GM19324 (cell line): ENCODE data around the gene ZNF670.
"Not testable (repeated sequence)": the region's sequence is repeated elsewhere in the genome, so short reads cannot be mapped to it uniquely, and the experiment has no call there.

ENCODE experiments used
- ATAC-seq: cut with Tn5 transposase; IDR thresholded peaks from one replicate; pipeline ENCODE4 v1.9.1; 2021; ENCODE audit warnings: mild to moderate bottlenecking, moderate library complexity; ENCODE audit not compliant: unreplicated experiment, low FRiP score

Gene ZNF670

DNA sequence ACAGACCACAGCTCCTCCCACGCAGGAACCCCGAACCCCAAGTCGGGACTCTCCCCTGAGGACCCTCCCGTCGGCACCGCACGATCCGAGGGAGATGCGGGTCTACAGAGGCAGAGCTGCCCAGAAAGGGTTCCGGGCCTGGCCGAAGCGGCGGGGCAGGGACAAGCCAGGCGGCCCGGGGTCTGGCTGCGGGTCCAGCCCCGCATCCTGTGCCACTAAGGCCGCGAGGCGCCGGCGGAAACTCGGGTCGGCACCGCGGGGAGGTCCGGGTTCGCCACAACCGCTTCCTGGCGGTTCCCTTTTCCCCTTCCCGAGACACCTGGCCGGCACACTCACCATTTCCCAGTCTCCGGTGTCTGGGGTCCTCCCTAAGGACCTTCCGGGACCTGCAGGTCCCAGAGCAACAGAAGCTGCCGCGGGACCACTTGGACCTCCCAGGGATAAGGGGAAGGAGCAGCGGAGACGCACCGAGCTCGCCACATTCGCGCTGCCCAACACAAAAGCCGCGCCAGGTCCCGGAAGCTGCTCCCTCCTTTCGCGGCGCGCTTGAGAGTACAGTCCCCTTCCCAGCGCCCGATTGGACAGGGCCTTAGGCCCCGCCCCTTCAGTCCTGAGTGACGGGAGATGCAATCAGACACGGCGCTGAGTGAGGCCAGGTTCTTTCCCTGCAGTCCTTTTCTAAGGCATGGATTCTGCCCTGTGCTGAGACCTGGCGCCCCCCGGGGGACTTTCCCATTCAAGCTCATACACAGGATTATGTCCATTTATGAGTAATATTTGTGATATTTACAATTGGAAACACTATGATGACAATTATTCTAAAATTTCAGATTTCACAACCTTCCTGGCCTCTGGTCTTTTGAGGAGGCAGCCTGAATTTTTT, at the start of gene ZNF670:
Gene ZNF670 (minus strand): TSS at position 554 of the 883 bp plus-strand sequence. CDS start 215 bp downstream, at position 339.
- peak; percentile 100 for ATAC-seq

DNA sequence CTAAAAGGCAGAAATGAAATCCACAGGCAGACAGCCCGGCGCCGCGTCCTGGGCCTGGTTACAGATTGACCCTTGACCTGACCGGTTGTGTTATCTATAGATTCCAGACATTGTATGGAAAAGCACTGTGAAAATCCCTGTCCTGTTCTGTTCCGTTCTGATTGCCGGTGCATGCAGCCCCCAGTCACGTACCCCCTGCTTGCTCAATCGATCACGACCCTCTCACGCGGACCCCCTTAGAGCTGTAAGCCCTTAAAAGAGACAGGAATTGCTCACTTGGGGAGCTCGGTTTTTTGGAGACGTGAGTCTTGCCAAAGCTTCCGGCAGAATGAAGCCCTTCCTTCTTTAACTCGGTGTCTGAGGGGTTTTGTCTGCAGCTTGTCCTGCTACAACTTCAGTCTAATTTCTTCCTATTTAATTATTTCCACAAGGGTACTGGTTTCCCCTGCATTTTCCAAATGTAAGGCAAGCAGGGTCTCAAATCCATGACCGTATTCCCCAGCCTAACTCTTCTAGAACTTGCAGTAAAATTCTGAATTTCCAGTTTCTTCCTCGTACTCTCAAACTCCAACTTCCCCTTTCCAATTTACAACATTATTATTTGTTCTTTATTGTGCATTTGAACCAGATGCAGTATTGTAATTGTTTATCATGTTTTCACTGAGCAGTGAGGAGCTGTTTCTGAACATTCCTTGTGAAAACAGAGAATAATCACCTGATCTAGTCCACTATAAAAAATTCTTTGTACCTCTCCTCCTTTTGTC, 49.1 kb upstream of the ZNF670 start:
- not testable (repeated sequence) for ATAC-seq

DNA sequence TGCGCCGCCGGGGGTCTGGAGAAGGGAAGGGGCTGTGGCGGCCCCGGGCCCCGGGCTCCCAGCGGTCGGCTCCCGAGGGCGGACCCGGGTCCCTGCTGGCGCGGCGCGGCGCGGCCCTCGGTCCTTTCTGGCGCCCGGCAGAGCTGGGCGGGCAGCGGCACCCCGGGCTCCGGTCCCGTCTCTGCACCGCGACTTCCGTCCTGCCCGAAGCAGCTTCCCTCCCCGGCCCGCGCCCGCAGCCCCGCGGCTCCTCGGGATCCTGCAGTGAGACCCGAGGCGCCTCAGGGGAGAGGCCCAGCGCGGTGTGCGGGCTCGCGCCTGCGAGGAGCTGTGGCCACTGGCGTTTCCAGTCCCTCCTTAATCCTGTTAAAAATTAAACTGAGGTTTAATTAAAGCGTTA, 48.0 kb upstream of the ZNF670 start:
- ATAC-seq: peak; percentile 69

DNA sequence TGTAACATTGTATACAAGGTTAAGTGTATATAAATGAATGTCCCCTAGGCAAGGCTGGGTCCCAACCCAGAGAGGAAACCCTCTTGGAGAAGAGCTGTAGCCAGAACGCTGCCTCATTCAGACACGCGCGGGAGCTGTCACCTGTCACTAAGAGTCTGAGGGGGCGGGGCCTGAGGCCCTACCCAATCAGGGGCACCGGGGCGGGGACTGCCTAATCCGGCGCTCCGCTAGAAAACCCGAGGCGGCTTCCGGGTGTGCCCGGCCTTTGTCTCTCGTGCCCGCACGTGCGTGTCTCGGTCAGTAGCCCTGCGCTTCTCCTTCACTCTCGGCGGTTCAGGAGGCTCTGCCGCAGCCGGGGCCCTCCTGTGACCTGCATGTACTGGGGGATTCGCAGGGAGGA, 47.6 kb upstream of the ZNF670 start:
- ATAC-seq: peak; percentile 98

DNA sequence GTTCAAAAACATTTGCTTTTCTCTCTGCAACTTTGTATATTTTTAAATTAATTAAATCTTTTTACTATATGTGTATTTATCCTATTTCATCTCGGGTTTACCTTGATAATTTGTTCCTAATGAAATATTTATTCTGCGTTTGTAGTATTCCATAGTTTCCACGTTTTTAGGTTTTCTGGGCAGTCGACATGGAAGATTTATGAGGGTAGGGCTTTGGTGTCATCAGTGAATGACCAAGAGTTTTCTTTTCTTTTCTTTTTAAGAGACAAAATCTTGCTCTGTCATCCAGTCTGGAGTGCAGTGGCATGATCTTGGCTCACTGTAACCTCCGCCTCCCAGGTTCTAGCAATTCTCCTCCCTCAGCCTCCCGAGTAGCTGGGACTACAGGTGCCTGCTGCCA, 42.8 kb upstream of the ZNF670 start:
- ATAC-seq: no peak

DNA sequence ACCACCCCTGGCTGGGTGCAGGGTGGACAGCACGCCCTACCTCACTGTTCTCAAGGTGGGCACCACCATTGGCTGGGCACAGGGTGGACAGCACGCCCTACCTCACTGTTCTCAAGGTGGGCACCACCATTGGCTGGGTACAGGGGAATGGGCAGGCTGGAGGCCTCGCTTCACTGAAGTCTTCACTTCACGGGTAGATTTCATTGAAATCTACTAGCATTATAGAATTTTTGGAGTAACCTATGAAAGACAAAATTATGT, 41.7 kb upstream of the ZNF670 start:
- ATAC-seq: not testable (repeated sequence)

DNA sequence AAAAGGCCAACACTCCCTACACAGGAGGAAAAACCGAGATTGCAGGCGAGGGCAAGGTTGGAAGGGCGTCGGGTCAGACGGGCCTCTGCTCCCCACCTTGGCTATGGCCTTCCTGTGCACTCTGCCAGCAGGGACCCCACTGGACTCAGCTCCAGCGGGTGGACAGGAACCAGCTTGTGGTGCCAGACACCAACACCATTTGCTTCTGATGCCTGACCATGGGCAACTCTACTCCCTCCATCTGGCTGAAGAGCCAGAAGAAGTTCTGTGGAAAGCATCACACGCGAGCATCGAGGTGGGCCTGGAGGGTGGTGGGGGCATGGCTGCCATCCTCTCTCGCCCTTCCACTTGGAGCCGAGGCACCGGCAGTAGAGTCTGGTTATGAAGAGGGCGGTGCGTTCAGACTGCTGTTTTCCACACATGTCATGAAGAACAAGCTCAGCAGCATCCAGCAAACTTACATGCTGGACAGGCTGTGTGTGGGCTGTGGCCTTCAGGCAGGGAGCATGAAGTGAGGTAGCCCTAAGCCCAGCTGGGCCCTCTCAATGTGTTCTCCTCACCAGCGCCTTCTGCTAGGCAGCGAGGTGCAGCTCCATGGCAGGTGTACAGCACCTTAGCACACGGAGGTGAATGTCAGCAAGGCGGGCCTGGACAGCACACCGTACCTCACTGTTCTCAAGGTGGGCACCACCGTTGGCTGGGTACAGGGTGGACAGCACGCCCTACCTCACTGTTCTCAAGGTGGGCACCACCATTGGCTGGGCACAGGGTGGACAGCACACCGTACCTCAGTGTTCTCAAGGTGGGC, 41.2 kb upstream of the ZNF670 start:
- no peak for ATAC-seq

DNA sequence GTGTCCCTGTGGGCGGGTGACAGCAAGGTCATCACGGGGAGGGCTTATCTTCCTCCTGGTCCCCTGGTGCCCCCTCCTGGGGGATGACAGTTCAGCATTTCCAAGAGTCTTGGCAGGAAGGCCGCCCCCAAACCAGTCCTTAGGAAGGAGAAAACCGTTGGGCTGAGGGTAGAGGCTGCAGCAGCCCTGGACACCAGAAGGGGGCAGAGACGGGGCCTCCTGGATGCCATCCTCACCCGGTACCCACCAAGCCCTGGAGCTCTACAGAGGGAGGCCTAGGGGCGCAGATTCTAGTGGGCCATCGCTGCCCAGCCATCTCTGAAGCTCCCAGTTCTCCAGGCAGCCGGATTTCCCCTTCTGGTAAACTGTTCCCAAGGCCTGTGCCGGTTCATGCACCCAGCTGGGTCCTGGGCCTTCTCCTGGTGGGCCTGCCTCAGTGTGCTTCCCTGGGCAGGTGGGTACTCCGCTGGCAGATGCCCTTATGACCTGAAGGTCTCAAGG, 40.4 kb upstream of the ZNF670 start:
- no peak for ATAC-seq

DNA sequence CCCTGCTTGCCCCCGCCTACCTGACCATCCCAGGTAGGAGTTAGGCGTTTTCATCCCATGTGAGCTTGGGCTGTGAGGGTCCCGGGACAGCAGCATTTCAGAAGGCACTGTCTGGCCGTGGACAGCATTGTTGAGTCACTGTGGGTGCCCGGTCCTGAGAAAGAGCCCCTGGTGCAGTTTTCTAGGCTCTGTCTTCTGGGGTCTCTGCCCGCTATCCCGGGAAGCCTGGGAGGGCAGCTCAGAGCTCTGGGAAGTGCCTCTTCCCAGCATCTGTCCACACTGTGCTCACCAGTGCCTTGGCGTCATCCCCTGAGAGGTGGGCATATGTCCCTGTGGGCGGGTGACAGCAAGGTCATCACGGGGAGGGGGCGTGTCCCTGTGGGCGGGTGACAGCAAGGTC, 36.9 kb upstream of the ZNF670 start:
- ATAC-seq: no peak

DNA sequence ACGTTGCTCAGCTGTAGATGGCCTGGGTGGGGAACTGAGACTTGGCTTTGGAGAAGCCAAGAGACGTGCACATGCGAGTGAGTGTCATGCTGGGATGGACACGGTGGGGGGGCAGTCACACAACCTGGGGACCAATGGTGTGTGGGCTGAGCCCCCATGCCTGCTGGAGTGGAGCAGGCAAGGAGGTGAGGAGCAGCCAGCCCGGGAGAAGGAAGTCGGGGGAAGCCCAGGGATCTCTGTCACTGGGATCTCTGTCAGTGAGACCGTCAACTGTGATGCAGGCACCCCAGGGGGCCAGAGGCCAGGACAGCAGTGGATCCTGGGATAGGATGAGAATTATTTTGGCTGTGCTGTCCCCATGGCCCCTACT, 36.5 kb upstream of the ZNF670 start:
- no peak for ATAC-seq

DNA sequence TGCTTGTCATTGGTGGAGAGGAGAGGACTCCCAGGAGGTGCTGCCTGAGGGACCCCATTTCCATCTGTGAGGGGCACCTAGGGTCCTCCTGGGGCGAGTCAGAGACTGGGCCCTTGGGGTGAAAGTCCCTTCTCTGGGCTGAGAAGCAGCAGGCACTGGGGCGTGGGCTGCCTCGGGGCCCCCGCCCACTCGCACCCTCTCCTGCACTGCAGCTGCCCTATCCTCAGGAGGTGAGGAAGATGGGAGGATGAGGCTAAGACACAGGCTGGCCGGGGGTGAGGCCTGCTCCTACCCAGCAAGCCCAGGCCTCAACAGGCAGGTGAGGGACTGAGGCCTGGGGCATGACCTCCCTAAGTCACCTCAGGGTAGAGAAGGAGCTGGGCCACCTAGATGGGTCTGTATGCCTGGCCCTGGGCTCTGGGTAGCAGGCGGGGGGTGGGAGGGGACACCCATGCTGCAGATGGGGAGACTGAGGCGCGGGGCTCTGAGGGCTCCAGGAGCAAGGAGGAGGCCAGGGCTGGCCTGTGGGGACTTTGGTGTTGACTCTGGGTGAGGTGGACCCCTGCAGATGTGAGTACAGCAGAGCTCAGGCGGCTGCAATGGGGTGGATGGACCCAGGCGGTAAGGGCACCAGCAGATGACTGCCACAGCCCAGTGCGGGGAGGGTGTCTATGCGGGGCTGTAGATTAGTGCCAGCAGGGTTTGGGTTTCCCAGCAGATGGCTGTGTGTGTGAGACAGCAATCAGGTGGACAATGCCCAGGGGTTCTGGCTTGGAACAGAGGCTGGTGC, 35.9 kb upstream of the ZNF670 start:
- no peak for ATAC-seq

DNA sequence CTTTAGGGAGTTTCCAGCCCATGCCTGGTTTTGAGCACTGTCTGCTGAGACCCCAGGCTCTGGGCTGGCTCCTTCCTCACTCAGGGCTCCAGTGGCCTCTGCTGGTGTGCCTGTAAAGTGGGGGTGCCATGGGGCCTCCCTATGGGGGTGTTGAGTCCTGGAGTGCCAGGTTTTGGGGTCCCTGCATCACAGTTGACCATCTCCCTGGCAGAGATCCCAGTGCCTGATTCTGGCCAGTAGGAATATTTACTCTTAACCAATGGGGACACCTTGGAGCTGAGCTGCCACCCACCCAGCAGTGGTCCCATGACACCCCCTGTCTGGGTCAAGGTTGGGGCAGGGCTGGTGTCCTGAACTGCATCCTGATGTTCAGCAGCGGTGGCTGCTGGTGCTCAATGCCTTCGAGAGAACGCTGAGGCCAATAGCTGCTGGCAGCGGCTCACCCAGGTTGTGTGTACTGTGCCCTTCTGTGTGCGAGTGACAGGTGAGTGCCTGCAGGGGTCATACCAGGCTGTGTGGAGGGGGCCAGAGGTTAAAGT, 35.2 kb upstream of the ZNF670 start:
- no peak for ATAC-seq

DNA sequence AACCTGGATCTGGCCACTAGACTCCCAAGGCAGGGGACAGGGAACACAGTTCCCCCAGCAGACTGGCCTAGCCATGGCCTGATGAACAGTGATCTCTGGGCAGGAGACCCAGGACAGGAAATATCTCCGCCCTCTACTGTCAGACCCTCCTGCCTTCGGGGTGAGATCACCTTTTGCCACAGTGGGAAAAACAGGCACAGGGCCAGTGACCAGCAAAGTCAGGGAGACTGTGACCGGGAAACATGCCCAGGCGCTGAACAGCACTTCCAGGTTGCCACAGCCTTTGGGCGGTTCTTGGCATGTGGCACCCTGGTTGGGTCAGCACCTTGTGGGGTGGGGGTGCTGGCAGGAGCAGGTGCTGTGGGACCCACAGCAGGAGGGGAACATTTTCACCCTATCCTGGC, 34.5 kb upstream of the ZNF670 start:
- no peak for ATAC-seq

DNA sequence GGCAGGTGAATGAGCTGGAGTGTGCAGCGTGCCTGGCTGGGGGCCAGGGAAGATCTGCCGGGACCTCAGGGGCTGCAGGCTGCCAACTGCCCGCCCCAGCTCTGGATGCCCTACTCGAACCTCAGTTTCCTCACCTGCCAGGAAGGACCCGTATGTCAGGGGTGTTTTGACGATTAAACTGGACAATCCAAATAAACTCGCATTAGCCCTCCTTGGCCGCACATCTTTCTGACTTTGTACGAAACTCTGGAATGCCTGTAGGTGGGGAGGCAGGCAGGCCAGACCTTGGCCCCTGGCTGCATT, 33.8 kb upstream of the ZNF670 start:
- no peak for ATAC-seq

DNA sequence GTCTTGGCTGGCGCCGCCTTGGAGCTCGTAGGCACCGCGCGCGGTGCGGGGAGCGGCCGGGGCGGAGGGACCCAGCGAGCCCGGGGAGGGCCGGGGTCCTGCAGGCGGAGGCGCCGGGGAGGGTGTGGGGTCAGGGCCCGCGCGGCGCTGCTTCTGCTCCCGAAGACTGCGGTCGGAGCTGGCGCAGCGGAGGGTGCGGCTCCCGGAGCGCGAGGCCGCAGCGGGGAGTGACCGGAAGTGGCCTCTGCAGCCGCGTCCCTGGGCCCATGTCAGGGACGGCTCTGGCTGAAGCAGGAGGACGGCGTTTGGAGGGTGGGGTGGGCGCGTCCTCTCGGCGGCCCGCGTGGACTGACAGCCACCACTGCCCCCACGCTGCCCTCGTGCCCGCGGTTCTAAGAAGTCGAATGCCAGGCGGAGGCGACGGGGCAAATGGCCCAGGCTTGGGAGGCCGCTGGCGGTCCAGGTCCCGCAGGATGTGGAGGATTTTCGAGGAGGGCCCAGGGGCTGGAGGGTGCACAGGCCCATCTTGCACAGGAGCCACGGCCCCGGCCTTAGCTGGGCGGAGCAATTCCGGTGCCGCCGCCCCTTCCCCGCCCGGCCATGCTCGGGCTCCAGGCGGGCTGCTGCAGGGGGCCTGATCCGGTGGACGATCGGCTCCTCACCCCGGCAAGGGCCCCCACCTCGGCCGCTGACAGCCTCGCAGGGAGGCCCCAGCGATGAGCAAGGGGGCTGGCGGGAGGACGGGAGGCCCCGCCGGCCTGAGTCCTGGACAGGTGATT, 33.3 kb upstream of the ZNF670 start:
- no peak for ATAC-seq

DNA sequence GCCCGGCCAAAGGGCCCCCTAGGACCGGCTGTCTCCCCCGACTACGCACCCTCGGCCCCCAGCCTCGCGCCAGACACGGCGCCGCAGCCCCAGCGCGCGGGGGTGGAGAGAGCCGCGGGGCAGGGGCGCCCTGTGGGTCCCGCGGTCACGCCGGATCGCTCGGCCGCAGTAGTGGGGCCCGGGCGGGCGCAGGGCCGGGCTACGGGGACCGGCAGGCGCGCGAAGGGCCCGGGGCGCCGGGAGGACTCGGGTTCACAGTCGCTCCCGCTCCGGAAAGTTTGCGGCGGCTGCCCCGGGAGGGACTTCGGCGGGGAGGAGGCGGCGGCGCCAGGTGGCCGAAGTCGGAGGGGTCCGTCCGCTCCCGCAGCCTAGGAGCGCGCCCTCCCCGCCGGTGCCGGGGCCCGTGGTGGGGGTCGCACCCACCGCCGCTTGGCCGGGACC, 32.7 kb upstream of the ZNF670 start:
- ATAC-seq: no peak

DNA sequence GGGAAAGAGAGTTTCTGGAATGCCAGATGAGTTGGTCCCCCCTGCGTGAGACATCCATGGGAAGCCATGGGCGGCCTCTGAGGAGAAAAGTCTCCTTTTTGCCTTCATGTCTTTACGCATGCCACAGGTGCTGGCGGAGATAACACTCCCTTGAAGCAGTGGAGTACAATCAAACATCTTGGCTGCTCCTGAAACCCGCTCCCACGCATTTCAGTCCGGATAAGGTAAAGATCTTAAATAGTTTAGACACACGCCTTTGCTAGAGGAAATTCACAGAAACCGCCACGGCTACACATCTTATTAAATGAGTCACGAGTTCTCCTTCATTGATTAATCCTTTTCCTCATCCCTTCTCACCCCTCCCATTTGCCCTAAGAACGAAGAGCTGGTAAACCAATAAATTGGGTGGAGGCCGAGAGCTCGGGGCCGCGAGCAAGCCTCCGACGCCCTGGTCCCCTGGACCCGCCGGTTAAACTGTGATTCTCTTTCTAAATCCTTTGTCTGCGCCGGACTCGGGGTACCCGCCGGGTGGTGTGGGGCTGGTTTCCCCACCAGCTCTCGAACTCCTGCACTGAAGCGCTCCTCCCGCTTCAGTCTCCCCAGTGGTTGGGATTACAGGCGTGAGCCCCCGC, 32.1 kb upstream of the ZNF670 start:
- ATAC-seq: no peak

DNA sequence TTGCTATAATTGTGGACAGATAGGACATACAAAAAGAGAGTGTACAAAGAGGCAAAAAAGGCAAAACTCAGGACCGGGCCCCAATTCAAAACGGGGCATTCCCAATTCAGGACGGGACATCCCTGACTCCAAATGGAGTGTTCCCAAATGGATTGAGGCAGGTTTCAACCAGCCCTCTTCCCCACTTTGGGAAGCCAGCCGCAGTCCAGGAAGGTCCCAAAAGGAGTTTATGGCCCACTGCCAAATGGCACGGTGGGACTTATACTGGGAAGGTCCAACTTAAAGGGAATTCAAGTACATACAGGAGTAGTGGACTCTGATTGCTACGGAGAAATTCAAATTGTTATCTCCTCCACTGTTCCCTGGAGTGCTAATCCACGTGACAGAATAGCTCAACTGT, 29.1 kb upstream of the ZNF670 start:
- no peak for ATAC-seq

DNA sequence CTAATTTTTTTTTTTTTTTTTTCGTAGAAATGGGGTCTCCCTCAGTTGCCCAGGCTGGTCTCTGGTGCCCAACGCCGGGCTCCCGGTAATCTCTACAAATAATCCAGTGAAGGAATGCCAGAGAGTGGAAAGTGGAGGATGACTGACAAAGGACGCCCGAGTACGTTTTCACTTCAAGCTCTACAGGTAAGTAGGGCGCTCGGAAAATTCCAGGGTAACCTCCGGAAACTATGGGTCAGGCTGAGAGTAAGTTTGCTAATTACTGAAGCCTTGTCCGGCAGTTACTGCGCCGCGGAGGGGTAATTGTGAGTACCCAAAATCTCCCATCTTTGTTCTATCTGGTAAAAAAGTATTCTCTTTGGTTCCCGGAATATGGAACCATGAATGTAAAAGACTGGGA, 27.4 kb upstream of the ZNF670 start:
- ATAC-seq: no peak
